SHP77 treated with DMSO at 0.1 percent for 48 hours (cell line): ENCODE data around the gene DNAJC22.
"Not testable (repeated sequence)": the region's sequence is repeated elsewhere in the genome, so short reads cannot be mapped to it uniquely, and the experiment has no call there.

ENCODE experiments used
- DNase-seq: peaks from one replicate; lab custom pipeline; 2025; lab: John Stamatoyannopoulos, UW

DNAJC22 gene

GRCh38 chr12:49346659-49347310 is at the start of gene DNAJC22:
Gene DNAJC22 (plus strand): TSS chr12:49346888. CDS start chr12:49348873, 1,985 bp downstream.
- peak; percentile 64 for DNase-seq

- DNase-seq: no peak
These were observed 49.0 kb upstream of the DNAJC22 start for GRCh38 chr12:49297695-49298060.

- DNase-seq: no peak
These were observed 48.5 kb upstream of the DNAJC22 start for GRCh38 chr12:49298160-49298559.

GRCh38 chr12:49301760-49302159 is 44.9 kb upstream of the DNAJC22 start:
- DNase-seq: no peak

GRCh38 chr12:49304161-49304560 is 42.5 kb upstream of the DNAJC22 start:
- no peak for DNase-seq

GRCh38 chr12:49305762-49306510 is 40.8 kb upstream of the DNAJC22 start:
- no peak for DNase-seq

GRCh38 chr12:49309386-49309785 is 37.3 kb upstream of the DNAJC22 start:
- DNase-seq: no peak

- DNase-seq: not testable (repeated sequence)
These were observed 36.2 kb upstream of the DNAJC22 start for GRCh38 chr12:49310451-49311000.

- DNase-seq: no peak
These were observed 31.9 kb upstream of the DNAJC22 start for GRCh38 chr12:49314811-49315210.

GRCh38 chr12:49317118-49317517 is 29.6 kb upstream of the DNAJC22 start:
- DNase-seq: not testable (repeated sequence)

GRCh38 chr12:49320411-49321103 is 26.1 kb upstream of the DNAJC22 start:
- DNase-seq: not testable (repeated sequence)

- no peak for DNase-seq
These were observed 24.4 kb upstream of the DNAJC22 start for GRCh38 chr12:49322367-49322707.

- DNase-seq: peak; percentile 96
These were observed 23.8 kb upstream of the DNAJC22 start, which contains the start of gene TROAP for GRCh38 chr12:49322708-49323523. Gene TROAP (plus strand): TSS chr12:49323255. CDS start chr12:49323609, 354 bp downstream.

GRCh38 chr12:49323524-49324097 is 23.1 kb upstream of the DNAJC22 start:
- DNase-seq: no peak

- DNase-seq: no peak
These were observed 21.1 kb upstream of the DNAJC22 start for GRCh38 chr12:49325606-49326005.

GRCh38 chr12:49327368-49327767 is 19.3 kb upstream of the DNAJC22 start:
- no peak for DNase-seq

- no peak for DNase-seq
These were observed 18.8 kb upstream of the DNAJC22 start for GRCh38 chr12:49327887-49328286.

GRCh38 chr12:49328816-49329215 is 17.9 kb upstream of the DNAJC22 start:
- DNase-seq: no peak

- no peak for DNase-seq
These were observed 16.6 kb upstream of the DNAJC22 start for GRCh38 chr12:49330032-49330619.

- no peak for DNase-seq
These were observed 15.9 kb upstream of the DNAJC22 start for GRCh38 chr12:49330631-49331379.
